CD14-positive monocyte (primary cell): ENCODE measurements around the gene KISS1R. TPM values are rescaled to one million over a fixed set of nuclear protein-coding genes. Genes with fewer than 3 reads are reported as not detected.

Source experiments
- DNase-seq, 3 donors: peaks; one replicate each; pipeline ENCODE4 v3.0.0-alpha.2; 2011 to 2022
- H2AFZ ChIP-seq: 2 replicates; pipeline ENCODE4 v1.6.0; 2012; ENCODE audit warnings: mild to moderate bottlenecking, low read depth, low read length, inconsistent platforms; ENCODE audit not compliant: insufficient read depth, poor library complexity, severe bottlenecking
- H3K27ac ChIP-seq, 2 donors: 1 replicate in 1 of 2; 2 replicates in 1 of 2; pipeline ENCODE4 v1.5.1; 2012 to 2013; ENCODE audit warnings: low read length in 2 of 2, control low read depth in 1 of 2, inconsistent platforms in 1 of 2, low read depth in 1 of 2, mild to moderate bottlenecking in 1 of 2
- H3K27me3 ChIP-seq, 2 donors: one replicate each; pipeline versions ENCODE4 v1.6.0 to v1.6.1; 2011 to 2013; ENCODE audit warnings: low read length in 2 of 2; ENCODE audit not compliant: control insufficient read depth in 2 of 2, insufficient read depth in 2 of 2
- H3K36me3 ChIP-seq, 2 donors: replicated peaks in 1 of 2; 1 replicate in 1 of 2; 2 replicates in 1 of 2; pipeline versions ENCODE4 v1.5.1 to v1.6.1; 2012 to 2013; ENCODE audit warnings: low read length in 2 of 2, control low read depth in 1 of 2, inconsistent platforms in 1 of 2, mild to moderate bottlenecking in 1 of 2; ENCODE audit not compliant: insufficient read depth in 2 of 2, control insufficient read depth in 1 of 2
- H3K4me1 ChIP-seq, 2 donors: 1 replicate in 1 of 2; 2 replicates in 1 of 2; pipeline versions ENCODE4 v1.5.1 to v1.6.1; 2012 to 2013; ENCODE audit warnings: low read length in 2 of 2, control low read depth in 1 of 2, inconsistent platforms in 1 of 2, mild to moderate bottlenecking in 1 of 2, moderate library complexity in 1 of 2; ENCODE audit not compliant: insufficient read depth in 2 of 2, control insufficient read depth in 1 of 2
- H3K4me2 ChIP-seq: replicated peaks from 2 replicates; pipeline ENCODE3; 2012; ENCODE audit warnings: low read length, moderate library complexity, mild to moderate bottlenecking; ENCODE audit not compliant: poor library complexity, severe bottlenecking; ENCODE audit errors: extremely low read depth
- H3K4me3 ChIP-seq, 3 experiments: fragments of 200-600 bp in 1 of 3; sonication (generic) in 1 of 3; replicated peaks in 1 of 3; 1 replicate in 2 of 3; 2 replicates in 1 of 3; pipeline ENCODE4 v1.5.1; 2011 to 2013; ENCODE audit warnings: low read length in 3 of 3, mild to moderate bottlenecking in 3 of 3, control low read depth in 2 of 3, low read depth in 2 of 3, inconsistent platforms in 1 of 3, moderate library complexity in 1 of 3
- H3K79me2 ChIP-seq: 2 replicates; pipeline ENCODE4 v1.6.0; 2012; ENCODE audit warnings: mild to moderate bottlenecking, control low read depth, inconsistent platforms, low read length, moderate library complexity; ENCODE audit not compliant: insufficient read depth
- H3K9ac ChIP-seq: 2 replicates; pipeline ENCODE4 v1.6.0; 2017; ENCODE audit warnings: low read length, mild to moderate bottlenecking; ENCODE audit not compliant: insufficient read depth, poor library complexity, severe bottlenecking
- H3K9me3 ChIP-seq, 2 donors: replicated peaks in 1 of 2; 1 replicate in 1 of 2; 2 replicates in 1 of 2; pipeline versions ENCODE4 v1.5.1 to v1.6.1; 2012 to 2013; ENCODE audit warnings: low read length in 2 of 2, control low read depth in 1 of 2; ENCODE audit not compliant: control insufficient read depth in 1 of 2, insufficient read depth in 1 of 2
- H4K20me1 ChIP-seq: 2 replicates; pipeline ENCODE4 v1.6.0; 2012; ENCODE audit warnings: mild to moderate bottlenecking, low read length, control low read depth, moderate library complexity; ENCODE audit not compliant: insufficient read depth
- H3K27ac Mint-ChIP-seq, 7 donors: one replicate each; pipeline ENCODE4 v1.8.0; 2020; ENCODE audit warnings: mild to moderate bottlenecking in 7 of 7, mixed read lengths in 7 of 7, moderate library complexity in 6 of 7, inconsistent platforms in 2 of 7
- H3K27me3 Mint-ChIP-seq, 3 donors: one replicate each; pipeline ENCODE4 v1.8.0; 2021 to 2022; ENCODE audit warnings: low read depth in 3 of 3, mild to moderate bottlenecking in 3 of 3, mixed read lengths in 3 of 3, moderate library complexity in 3 of 3, inconsistent platforms in 1 of 3
- H3K36me3 Mint-ChIP-seq, 2 donors: one replicate each; pipeline ENCODE4 v1.8.0; 2020; ENCODE audit warnings: mixed read lengths in 2 of 2, inconsistent platforms in 1 of 2, mild to moderate bottlenecking in 1 of 2
- H3K4me1 Mint-ChIP-seq: one replicate; pipeline ENCODE4 v1.8.0; 2020; ENCODE audit warnings: mild to moderate bottlenecking, mixed read lengths
- H3K4me3 Mint-ChIP-seq, 2 donors: one replicate each; pipeline ENCODE4 v1.8.0; 2020; ENCODE audit warnings: mild to moderate bottlenecking in 2 of 2, mixed read lengths in 2 of 2, moderate library complexity in 1 of 2
- H3K9me3 Mint-ChIP-seq, 7 donors: one replicate each; pipeline ENCODE4 v1.8.0; 2020 to 2022; ENCODE audit warnings: mixed read lengths in 7 of 7, mild to moderate bottlenecking in 6 of 7, moderate library complexity in 6 of 7, inconsistent platforms in 2 of 7
- WGBS: methylation state at CpG from one replicate; pipeline ENCODE4 v1.1.5; 2013; ENCODE audit warnings: missing lambda C conversion rate; ENCODE audit not compliant: insufficient coverage; 5-methylcytosine and 5-hydroxymethylcytosine counted together
- intact Hi-C, 2 donors: fragments of 100-400 bp; cut with micrococcal nuclease; formaldehyde crosslinking; loops; one replicate each; pipeline versions ENCODE4 v1.15.0 to v1.15.1; 2023
- polyA plus RNA-seq, 3 donors: library from polyadenylated mRNA; depleted of rRNA in 1 of 3; unstranded in 2 of 3; stranded (reverse) in 1 of 3; fragments of 300-500 nt in 2 of 3; fragments of >200 nt in 1 of 3; fragmentation: Illumina TruSeq in 2 of 3; gene quantifications; 1 replicate in 2 of 3; 2 replicates in 1 of 3; pipeline ENCODE4 v1.2.3, GENCODE V29; 2012 to 2021
- TF ChIP-seq, protein P1 (sequence below): fragments of 200-600 bp; IDR thresholded peaks from one replicate; pipeline ENCODE4 v1.8.0; 2022; ENCODE audit warnings: antibody characterized with exemption, mild to moderate bottlenecking

Gene KISS1R
- polyA plus RNA-seq, 3 donors: not detected

DNA sequence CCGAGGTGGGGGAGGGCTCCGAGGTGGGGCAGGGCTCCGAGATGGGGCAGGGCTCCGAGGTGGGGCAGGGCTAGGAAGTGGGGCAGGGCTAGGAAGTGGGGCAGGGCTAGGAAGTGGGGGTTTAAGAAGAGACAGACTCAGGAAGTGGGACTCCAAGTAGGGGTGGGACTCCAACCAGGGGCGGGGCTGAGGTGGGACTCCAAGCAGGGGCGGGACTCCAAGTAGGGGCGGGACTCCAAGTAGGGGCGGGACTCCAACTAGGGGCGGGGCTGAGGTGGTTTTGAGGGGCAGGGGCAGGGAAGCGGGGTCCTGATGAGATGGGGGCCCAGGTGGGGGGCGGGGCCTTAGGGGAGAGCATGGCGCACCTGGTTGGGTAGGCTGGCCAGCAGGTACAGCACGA lies 44.0 kb upstream of the KISS1R start:
- no peaks in the 10 kb centered on the region for H3K79me2 ChIP-seq
- H3K27me3 Mint-ChIP-seq: peaks cover 0 to 3% (median 2%) of the 10 kb centered on the region in 3 donors
- peak in 2 of 3 donors; percentile 41 to 47 for DNase-seq
- H3K4me1 ChIP-seq: peaks cover 8 to 10% of the 10 kb centered on the region in 2 donors
- no peaks in the 10 kb centered on the region for H3K9me3 ChIP-seq
- peak overlapping the region; percentile 31 to 46 for H3K4me3 Mint-ChIP-seq
- peaks cover 26% of the 10 kb centered on the region for H4K20me1 ChIP-seq
- intact Hi-C loops: no loop called here
- no peak overlapping the region for H2AFZ ChIP-seq
- H3K27ac ChIP-seq: no peak overlapping the region
- peak overlapping the region in 3 of 7 donors; percentile 51 to 80 (median 80) for H3K27ac Mint-ChIP-seq
- H3K36me3 ChIP-seq: peaks cover 12 to 29% of the 10 kb centered on the region in 2 donors
- H3K9ac ChIP-seq: no peak overlapping the region
- TF ChIP-seq, protein P1, sequence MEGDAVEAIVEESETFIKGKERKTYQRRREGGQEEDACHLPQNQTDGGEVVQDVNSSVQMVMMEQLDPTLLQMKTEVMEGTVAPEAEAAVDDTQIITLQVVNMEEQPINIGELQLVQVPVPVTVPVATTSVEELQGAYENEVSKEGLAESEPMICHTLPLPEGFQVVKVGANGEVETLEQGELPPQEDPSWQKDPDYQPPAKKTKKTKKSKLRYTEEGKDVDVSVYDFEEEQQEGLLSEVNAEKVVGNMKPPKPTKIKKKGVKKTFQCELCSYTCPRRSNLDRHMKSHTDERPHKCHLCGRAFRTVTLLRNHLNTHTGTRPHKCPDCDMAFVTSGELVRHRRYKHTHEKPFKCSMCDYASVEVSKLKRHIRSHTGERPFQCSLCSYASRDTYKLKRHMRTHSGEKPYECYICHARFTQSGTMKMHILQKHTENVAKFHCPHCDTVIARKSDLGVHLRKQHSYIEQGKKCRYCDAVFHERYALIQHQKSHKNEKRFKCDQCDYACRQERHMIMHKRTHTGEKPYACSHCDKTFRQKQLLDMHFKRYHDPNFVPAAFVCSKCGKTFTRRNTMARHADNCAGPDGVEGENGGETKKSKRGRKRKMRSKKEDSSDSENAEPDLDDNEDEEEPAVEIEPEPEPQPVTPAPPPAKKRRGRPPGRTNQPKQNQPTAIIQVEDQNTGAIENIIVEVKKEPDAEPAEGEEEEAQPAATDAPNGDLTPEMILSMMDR: no peak
- peak overlapping the region in 1 of 3 experiments; percentile 49 for H3K4me3 ChIP-seq
- WGBS: 67% methylated on average over 7 of the region's 13 CpGs
- no peaks in the 10 kb centered on the region for H3K9me3 Mint-ChIP-seq
- H3K36me3 Mint-ChIP-seq: peaks cover 31 to 63% of the 10 kb centered on the region in 2 donors
- H3K27me3 ChIP-seq: no peaks in the 10 kb centered on the region
- peak overlapping the region; percentile 63 for H3K4me2 ChIP-seq
- peaks cover 5% of the 10 kb centered on the region for H3K4me1 Mint-ChIP-seq

DNA sequence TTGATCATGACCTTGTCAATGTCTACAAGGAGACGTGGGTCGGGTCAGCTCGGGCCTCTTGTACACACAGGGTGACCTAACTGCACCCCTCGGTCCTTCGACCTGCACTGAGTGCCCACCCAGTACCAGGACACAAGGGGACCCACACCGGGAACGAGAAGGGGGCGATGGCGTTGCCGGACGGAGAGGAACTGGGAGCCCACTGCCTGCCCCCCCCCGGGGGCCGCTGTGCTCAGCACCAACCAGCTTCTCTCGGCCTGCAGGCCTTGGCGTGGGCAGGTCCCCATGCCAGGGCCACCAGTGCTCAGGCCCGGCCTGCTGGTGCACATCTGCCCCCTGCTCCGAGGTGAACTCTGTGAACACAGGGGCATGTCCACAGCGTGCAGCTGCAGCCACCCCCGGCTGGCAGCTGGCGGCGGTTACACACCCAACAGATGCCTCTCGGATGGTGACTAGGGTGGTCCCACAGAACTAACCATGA lies 43.5 kb upstream of the KISS1R start:
- Mint-ChIP-seq H3K27me3 (peaks cover 0 to 3% (median 2%) of the 10 kb centered on the region in 3 donors), H3K36me3 (peaks cover 29 to 63% of the 10 kb centered on the region in 2 donors), H3K9me3 (no peaks in the 10 kb centered on the region), H3K4me3 (no peak overlapping the region), H3K27ac (no peak overlapping the region), H3K4me1 (peaks cover 5% of the 10 kb centered on the region)
- intact Hi-C loops: no loop called here
- DNase-seq: no peak
- 93% methylated on average over 22 of the region's 22 CpGs for WGBS
- Histone ChIP-seq H3K4me2 (no peak overlapping the region), H3K36me3 (peaks cover 8 to 29% of the 10 kb centered on the region in 2 donors), H3K4me1 (peaks cover 8 to 10% of the 10 kb centered on the region in 2 donors), H3K9me3 (no peaks in the 10 kb centered on the region), H2AFZ (no peak overlapping the region), H3K79me2 (no peaks in the 10 kb centered on the region), H3K4me3 (no peak overlapping the region), H3K27me3 (no peaks in the 10 kb centered on the region), H3K27ac (no peak overlapping the region), H3K9ac (no peak overlapping the region), H4K20me1 (peaks cover 21% of the 10 kb centered on the region)
- TF ChIP-seq, protein P1: no peak
